ENCODE results near the gene GLMN.

- no peak for TF ChIP-seq POLR2AphosphoS5 (IDR thresholded peaks at IDR 0.05)
- no peak for TF ChIP-seq POLR2A (IDR thresholded peaks at IDR 0.05)
- no peak for TF ChIP-seq CTCF (IDR thresholded peaks at IDR 0.05)
- TF ChIP-seq EP300 (IDR thresholded peaks at IDR 0.05) = no peak
These were observed 81.1 kb downstream of the GLMN start, which contains the start of gene C1orf146 for GRCh38 chr1:92217721-92218120.

Data from stomach (tissue), 4 donors.